HepG2 (cell line): ENCODE data around the gene PIP5K1C. TPM values are rescaled to one million over a fixed set of nuclear protein-coding genes. Genes with fewer than 3 reads are reported as not detected.

Experiments
- ATAC-seq: fragments of 200-7000 bp; cut with Tn5 transposase; 3 replicates; pipeline ENCODE4 v1.9.1; 2020; ENCODE audit warnings: mild to moderate bottlenecking, moderate library complexity
- BruUV-seq: library from RNA; stranded (reverse); fragments of 400-500 nt; replicated peaks from 2 replicates; lab custom pipeline; 2021; lab: Mats Ljungman, UMichigan
- CTCF ChIA-PET: fragments of 300-600 bp; formaldehyde crosslinking; extraction: SDS; loops from one replicate; lab custom pipeline; 2021; ENCODE audit warnings: low total read pairs, inconsistent platforms, low intra/inter-chr PET ratio; lab: Yijun Ruan, JAX
- POLR2A ChIA-PET: fragments of 350-600 bp; sonication (Branson Sonifier 250); formaldehyde crosslinking; loops from one replicate; lab custom pipeline; 2020; ENCODE audit warnings: antibody characterized with exemption, inconsistent platforms; lab: Yijun Ruan, JAX
- DNase-seq: peaks from one replicate; pipeline ENCODE4 v3.0.0-alpha.2; 2015; ENCODE audit warnings: low spot score
- FAIRE-seq: peaks from 3 replicates; lab custom pipeline; 2011; peaks lifted over from hg19 to GRCh38; lab: Jason Lieb, UNC
- H2AFZ ChIP-seq: one replicate; pipeline ENCODE4 v1.6.1; 2011; ENCODE audit warnings: low read length, inconsistent platforms
- H3K27ac ChIP-seq: fragments of 300-600 bp; 3 replicates; pipeline ENCODE4 v1.8.0; 2011; ENCODE audit warnings: mixed run types, mild to moderate bottlenecking, mixed read lengths, low read length, inconsistent platforms; ENCODE audit not compliant: insufficient read depth; ENCODE audit errors: extremely low read length
- H3K27me3 ChIP-seq, 2 experiments: fragments of 200-600 bp in 1 of 2; 2 replicates in 1 of 2; 3 replicates in 1 of 2; pipeline versions ENCODE4 v1.6.0 to v1.8.0; 2011; ENCODE audit warnings: low read length in 2 of 2, mild to moderate bottlenecking in 2 of 2, moderate library complexity in 2 of 2, inconsistent platforms in 1 of 2; ENCODE audit not compliant: insufficient read depth in 2 of 2, control insufficient read depth in 1 of 2
- H3K36me3 ChIP-seq, 2 experiments: fragments of 200-600 bp in 1 of 2; replicated peaks in 1 of 2; 2 replicates in 1 of 2; 3 replicates in 1 of 2; pipeline versions ENCODE4 v1.5.1 to v1.8.0; 2011; ENCODE audit warnings: low read length in 2 of 2, inconsistent platforms in 1 of 2; ENCODE audit not compliant: insufficient read depth in 2 of 2, control insufficient read depth in 1 of 2
- H3K4me1 ChIP-seq: 2 replicates; pipeline ENCODE4 v1.5.1; 2012; ENCODE audit warnings: low read length, inconsistent platforms; ENCODE audit not compliant: insufficient read depth
- H3K4me2 ChIP-seq: 2 replicates; pipeline ENCODE4 v1.6.0; 2011; ENCODE audit warnings: low read depth, low read length, inconsistent platforms
- H3K4me3 ChIP-seq, 3 experiments: fragments of 200-600 bp in 1 of 3; sonication (generic), shearing (Covaris generic) in 1 of 3; replicated peaks in 1 of 3; 2 replicates each; pipeline ENCODE4 v1.5.1; 2011 to 2016; ENCODE audit warnings: low read length in 3 of 3, inconsistent platforms in 2 of 3, low read depth in 2 of 3, mild to moderate bottlenecking in 2 of 3, control low read depth in 1 of 3, mixed read lengths in 1 of 3; ENCODE audit not compliant: insufficient read depth in 1 of 3
- H3K79me2 ChIP-seq: one replicate; pipeline ENCODE4 v1.6.1; 2011; ENCODE audit warnings: low read length, inconsistent platforms; ENCODE audit not compliant: insufficient read depth
- H3K9ac ChIP-seq: 2 replicates; pipeline ENCODE4 v1.6.0; 2011; ENCODE audit warnings: mild to moderate bottlenecking, low read depth, low read length, inconsistent platforms; ENCODE audit not compliant: insufficient read depth
- H3K9me3 ChIP-seq: 2 replicates; pipeline ENCODE4 v1.5.1; 2012; ENCODE audit warnings: mild to moderate bottlenecking, low read length
- H4K20me1 ChIP-seq: 2 replicates; pipeline ENCODE4 v1.6.0; 2011; ENCODE audit warnings: inconsistent platforms, mild to moderate bottlenecking, low read length, moderate library complexity; ENCODE audit not compliant: insufficient read depth
- AKNA ChIP-seq: sonication (generic); formaldehyde crosslinking; IDR thresholded peaks from 2 replicates; pipeline ENCODE4 v1.4.0; 2020; ENCODE audit warnings: missing genetic modification reagents, borderline replicate concordance
- EHMT2 ChIP-seq: fragments of 200-600 bp; sonication (generic); IDR thresholded peaks from 2 replicates; pipeline ENCODE4 v1.7.0; 2017; ENCODE audit warnings: antibody characterized with exemption, low read depth, low read length, borderline replicate concordance
- POGK ChIP-seq: sonication (generic); formaldehyde crosslinking; conservative IDR thresholded peaks from 2 replicates; pipeline ENCODE4 v1.8.0; 2022; ENCODE audit warnings: mild to moderate bottlenecking, moderate library complexity, missing genetic modification reagents
- PPARG ChIP-seq: conservative IDR thresholded peaks from 2 replicates; pipeline ENCODE4 v1.6.1; 2016; ENCODE audit warnings: missing biosample characterization, missing genetic modification reagents
- TCF7 ChIP-seq: sonication (generic); IDR thresholded peaks from 2 replicates; pipeline ENCODE4 v1.6.1; 2016; ENCODE audit warnings: antibody characterized with exemption, low read depth
- ZNF326 ChIP-seq: sonication (generic); formaldehyde crosslinking; IDR thresholded peaks from 2 replicates; pipeline ENCODE4 v1.4.0; 2020; ENCODE audit warnings: missing genetic modification reagents, borderline replicate concordance
- ZNF331 ChIP-seq: sonication (generic); formaldehyde crosslinking; IDR thresholded peaks from 2 replicates; pipeline ENCODE4 v1.4.0; 2020; ENCODE audit warnings: missing genetic modification reagents
- WGBS: methylation state at CpG from one replicate; pipeline ENCODE4 v1.1.6; 2017; ENCODE audit warnings: low lambda C conversion rate; 5-methylcytosine and 5-hydroxymethylcytosine counted together
- in situ Hi-C: cut with HindIII; loops from 2 replicates; pipeline ENCODE4 v1.10.0; 2017; ENCODE audit warnings: low pct_unique_long_range_greater_than_20kb; ENCODE audit not compliant: extremely low pct_ligation_motif_present
- intact Hi-C: fragments of 100-400 bp; cut with micrococcal nuclease; formaldehyde crosslinking; loops from one replicate; pipeline ENCODE4 v1.10.0; 2022; ENCODE audit not compliant: unreplicated experiment
- polyA plus RNA-seq, 8 experiments: library from polyadenylated mRNA; depleted of rRNA in 3 of 8; stranded (reverse) in 7 of 8; unstranded in 1 of 8; fragments of >200 nt; fragmentation: Illumina TruSeq in 4 of 8; extraction: Trizol in 4 of 8; gene quantifications; 2 replicates each; pipeline versions ENCODE4 v1.2.1 to v1.2.3, GENCODE V29; 2011 to 2016; ENCODE audit warnings: low read depth in 4 of 8, missing spikeins in 1 of 8, mixed read lengths in 1 of 8; ENCODE audit not compliant: insufficient read depth in 1 of 8
- total RNA-seq, 5 experiments: library from RNA; depleted of rRNA; stranded (reverse); fragments of >200 nt; fragmentation: Illumina TruSeq; extraction: Trizol; gene quantifications; 2 replicates each; pipeline ENCODE4 v1.2.3, GENCODE V29; 2016; ENCODE audit warnings: low read depth in 1 of 5
- TF ChIP-seq, protein P1 (sequence below): IDR thresholded peaks from 2 replicates; pipeline ENCODE4 v1.6.1; 2016
- TF ChIP-seq, protein P2 (sequence below): sonication (generic); formaldehyde crosslinking; IDR thresholded peaks from 2 replicates; pipeline ENCODE4 v1.4.0; 2020; ENCODE audit warnings: missing genetic modification reagents
- TF ChIP-seq, protein P3 (sequence below): sonication (generic); formaldehyde crosslinking; IDR thresholded peaks from 2 replicates; pipeline ENCODE4 v1.8.1; 2023; ENCODE audit warnings: mild to moderate bottlenecking, inconsistent platforms, moderate library complexity, missing genetic modification reagents, borderline replicate concordance

The PIP5K1C gene
- total and polyA plus RNA-seq, 2 of the 13 experiments (the other 11 are each of a cell fraction or from before 2014, with no cell fraction given) = 3.6 to 4.3 TPM

DNA sequence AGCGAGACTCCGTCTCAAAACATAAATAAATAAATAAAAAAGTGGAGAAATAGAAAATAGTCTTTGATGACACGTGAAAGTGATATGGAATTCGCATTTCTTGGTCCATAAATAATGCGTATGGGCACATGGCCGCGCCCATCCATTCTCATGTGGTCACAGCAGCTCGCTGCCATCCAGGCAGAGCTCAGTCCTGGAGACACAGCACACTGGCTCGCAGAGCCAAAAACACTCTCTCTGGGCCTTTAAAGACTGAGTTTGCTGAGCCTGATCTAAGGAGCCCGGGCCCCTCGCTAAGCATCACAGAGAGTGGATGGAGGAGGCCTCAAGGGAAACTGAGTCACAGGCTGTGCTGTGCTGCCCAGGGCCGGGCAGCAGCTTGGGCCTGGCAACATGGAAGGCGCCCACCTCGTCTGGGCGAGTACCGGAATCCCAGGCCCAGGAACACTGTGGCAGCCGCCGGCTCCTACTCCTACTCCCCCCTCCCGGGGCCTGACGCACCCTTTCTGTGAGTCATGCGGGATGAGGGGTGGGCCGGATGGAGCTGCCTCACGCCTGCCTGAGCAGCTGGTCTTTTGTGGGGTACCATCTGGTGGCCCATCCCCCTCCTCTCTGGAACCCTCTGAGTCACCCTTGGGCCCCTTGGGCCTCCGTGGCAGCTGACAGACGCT lies 44.7 kb downstream of the PIP5K1C start:
- BruUV-seq = no TSS peak
- whole genome bisulfite sequencing = 97% methylated on average over 13 of the region's 25 CpGs
- no peak overlapping the region for H3K27ac ChIP-seq
- ChIA-PET POLR2A (no interaction called here), CTCF (no interaction called here)
- H3K4me3 ChIP-seq = no peak overlapping the region
- TF ChIP-seq ZNF331 = no peak
- TF ChIP-seq, protein P1, sequence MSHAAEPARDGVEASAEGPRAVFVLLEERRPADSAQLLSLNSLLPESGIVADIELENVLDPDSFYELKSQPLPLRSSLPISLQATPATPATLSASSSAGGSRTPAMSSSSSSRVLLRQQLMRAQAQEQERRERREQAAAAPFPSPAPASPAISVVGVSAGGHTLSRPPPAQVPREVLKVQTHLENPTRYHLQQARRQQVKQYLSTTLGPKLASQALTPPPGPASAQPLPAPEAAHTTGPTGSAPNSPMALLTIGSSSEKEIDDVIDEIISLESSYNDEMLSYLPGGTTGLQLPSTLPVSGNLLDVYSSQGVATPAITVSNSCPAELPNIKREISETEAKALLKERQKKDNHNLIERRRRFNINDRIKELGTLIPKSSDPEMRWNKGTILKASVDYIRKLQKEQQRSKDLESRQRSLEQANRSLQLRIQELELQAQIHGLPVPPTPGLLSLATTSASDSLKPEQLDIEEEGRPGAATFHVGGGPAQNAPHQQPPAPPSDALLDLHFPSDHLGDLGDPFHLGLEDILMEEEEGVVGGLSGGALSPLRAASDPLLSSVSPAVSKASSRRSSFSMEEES (CRISPR knock-in tag) = no peak
- TF ChIP-seq ZNF326 (CRISPR knock-in tag) = no peak
- TF ChIP-seq AKNA = no peak
- no peak for TF ChIP-seq POGK (CRISPR knock-in tag)
- TF ChIP-seq, protein P2, sequence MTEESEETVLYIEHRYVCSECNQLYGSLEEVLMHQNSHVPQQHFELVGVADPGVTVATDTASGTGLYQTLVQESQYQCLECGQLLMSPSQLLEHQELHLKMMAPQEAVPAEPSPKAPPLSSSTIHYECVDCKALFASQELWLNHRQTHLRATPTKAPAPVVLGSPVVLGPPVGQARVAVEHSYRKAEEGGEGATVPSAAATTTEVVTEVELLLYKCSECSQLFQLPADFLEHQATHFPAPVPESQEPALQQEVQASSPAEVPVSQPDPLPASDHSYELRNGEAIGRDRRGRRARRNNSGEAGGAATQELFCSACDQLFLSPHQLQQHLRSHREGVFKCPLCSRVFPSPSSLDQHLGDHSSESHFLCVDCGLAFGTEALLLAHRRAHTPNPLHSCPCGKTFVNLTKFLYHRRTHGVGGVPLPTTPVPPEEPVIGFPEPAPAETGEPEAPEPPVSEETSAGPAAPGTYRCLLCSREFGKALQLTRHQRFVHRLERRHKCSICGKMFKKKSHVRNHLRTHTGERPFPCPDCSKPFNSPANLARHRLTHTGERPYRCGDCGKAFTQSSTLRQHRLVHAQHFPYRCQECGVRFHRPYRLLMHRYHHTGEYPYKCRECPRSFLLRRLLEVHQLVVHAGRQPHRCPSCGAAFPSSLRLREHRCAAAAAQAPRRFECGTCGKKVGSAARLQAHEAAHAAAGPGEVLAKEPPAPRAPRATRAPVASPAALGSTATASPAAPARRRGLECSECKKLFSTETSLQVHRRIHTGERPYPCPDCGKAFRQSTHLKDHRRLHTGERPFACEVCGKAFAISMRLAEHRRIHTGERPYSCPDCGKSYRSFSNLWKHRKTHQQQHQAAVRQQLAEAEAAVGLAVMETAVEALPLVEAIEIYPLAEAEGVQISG = no peak
- no peak for TF ChIP-seq PPARG
- TF ChIP-seq EHMT2 = no peak
- TF ChIP-seq TCF7 = no peak
- TF ChIP-seq, protein P3, sequence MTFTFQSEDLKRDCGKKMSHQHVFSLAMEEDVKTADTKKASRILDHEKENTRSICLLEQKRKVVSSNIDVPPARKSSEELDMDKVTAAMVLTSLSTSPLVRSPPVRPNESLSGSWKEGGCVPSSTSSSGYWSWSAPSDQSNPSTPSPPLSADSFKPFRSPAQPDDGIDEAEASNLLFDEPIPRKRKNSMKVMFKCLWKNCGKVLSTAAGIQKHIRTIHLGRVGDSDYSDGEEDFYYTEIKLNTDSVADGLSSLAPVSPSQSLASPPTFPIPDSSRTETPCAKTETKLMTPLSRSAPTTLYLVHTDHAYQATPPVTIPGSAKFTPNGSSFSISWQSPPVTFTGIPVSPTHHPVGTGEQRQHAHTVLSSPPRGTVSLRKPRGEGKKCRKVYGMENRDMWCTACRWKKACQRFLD (CRISPR knock-in tag) = no peak
- no peaks in the 10 kb centered on the region for H3K9me3 ChIP-seq
- H3K9ac ChIP-seq = no peak overlapping the region
- H3K4me1 ChIP-seq = no peaks in the 10 kb centered on the region
- H3K79me2 ChIP-seq = no peaks in the 10 kb centered on the region
- H3K36me3 ChIP-seq = peaks cover 1 to 13% of the 10 kb centered on the region in 2 experiments; a peak in 4 of 5 replicates
- H3K27me3 ChIP-seq = no peaks in the 10 kb centered on the region
- no peak for ATAC-seq
- in situ Hi-C loops = no loop called here
- intact Hi-C loops = no loop called here
- H2AFZ ChIP-seq = no peak overlapping the region
- H4K20me1 ChIP-seq = no peaks in the 10 kb centered on the region
- no peak for DNase-seq
- no peak overlapping the region for H3K4me2 ChIP-seq
- FAIRE-seq = no peak
